HL-60 (cell line): ENCODE data around the gene KAT6B.

Source experiments
- DNase-seq, 2 experiments: peaks; one replicate each; pipeline ENCODE4 v3.0.0-alpha.2; 2010 to 2020; ENCODE audit warnings: low read depth in 1 of 2, low spot score in 1 of 2
- H3K27ac ChIP-seq: fragments of 250-450 bp; sonication (Bioruptor Pico); replicated peaks from 2 replicates; pipeline ENCODE4 v1.5.1; 2020; ENCODE audit warnings: mild to moderate bottlenecking, moderate library complexity
- H3K27me3 ChIP-seq: fragments of 250-450 bp; sonication (Bioruptor Pico); 2 replicates; pipeline ENCODE4 v1.5.1; 2021; ENCODE audit warnings: mild to moderate bottlenecking, moderate library complexity; ENCODE audit not compliant: insufficient read depth, poor library complexity, severe bottlenecking
- H3K4me3 ChIP-seq: replicated peaks from 2 replicates; pipeline ENCODE4 v1.5.1; 2011; ENCODE audit warnings: mild to moderate bottlenecking, control low read depth, low read length; ENCODE audit not compliant: insufficient read depth
- CTCF ChIP-seq: IDR thresholded peaks from one replicate; pipeline ENCODE4 v1.5.1; 2011; ENCODE audit warnings: low read length, control low read depth, inconsistent platforms; ENCODE audit not compliant: insufficient read depth
- GABPA ChIP-seq: IDR thresholded peaks from 2 replicates; pipeline ENCODE4 v1.6.1; 2012; ENCODE audit warnings: low read depth
- POLR2AphosphoS5 ChIP-seq: IDR thresholded peaks from 2 replicates; pipeline ENCODE4 v1.6.1; 2012; ENCODE audit warnings: low read depth
- REST ChIP-seq: IDR thresholded peaks from 2 replicates; pipeline ENCODE4 v1.6.1; 2012; ENCODE audit warnings: low read depth; ENCODE audit not compliant: insufficient replicate concordance
- SPI1 ChIP-seq: IDR thresholded peaks from 2 replicates; pipeline ENCODE4 v1.6.1; 2012; ENCODE audit warnings: low read depth, mild to moderate bottlenecking, borderline replicate concordance

Gene KAT6B

GRCh38 chr10:74992068-74992467 is 165.7 kb downstream of the KAT6B start:
- no peak overlapping the region for H3K27ac ChIP-seq
- DNase-seq, result no peak
- no peaks in the 10 kb centered on the region for H3K27me3 ChIP-seq
- H3K4me3 ChIP-seq, result no peak overlapping the region
- TF ChIP-seq CTCF (no peak), GABPA (no peak), SPI1 (no peak), POLR2AphosphoS5 (no peak), REST (no peak)

- Histone ChIP-seq H3K27ac (no peak overlapping the region), H3K4me3 (no peak overlapping the region), H3K27me3 (no peaks in the 10 kb centered on the region)
- TF ChIP-seq CTCF, result no peak
- TF ChIP-seq GABPA, result no peak
- TF ChIP-seq SPI1, result no peak
- no peak for TF ChIP-seq POLR2AphosphoS5
- no peak for TF ChIP-seq REST
- DNase-seq, result no peak
Observed at GRCh38 chr10:74993649-74994048, 167.2 kb downstream of the KAT6B start.

- TF ChIP-seq GABPA (no peak), CTCF (no peak), POLR2AphosphoS5 (no peak), REST (no peak), SPI1 (no peak)
- no peak for DNase-seq
- H3K27ac ChIP-seq, result no peak overlapping the region
Observed at GRCh38 chr10:74994854-74995253, 168.5 kb downstream of the KAT6B start.

More at GRCh38 chr10:74994854-74995253, 168.5 kb downstream of the KAT6B start:
- Histone ChIP-seq H3K27me3 (no peaks in the 10 kb centered on the region), H3K4me3 (no peak overlapping the region)
